Stimulated activated CD4-positive, alpha-beta T cell treated with anti-CD3 and anti-CD28 coated beads, TNF-alpha, amount 100 ng/mL, for 48 hours (primary cell): ENCODE measurements around the gene TNKS2.
A peak's percentile ranks its signal among the peaks of the same experiment; 100 is the strongest.
"Not testable (repeated sequence)": the region's sequence is repeated elsewhere in the genome, so short reads cannot be mapped to it uniquely, and the experiment has no call there.

ENCODE experiments used
- DNase-seq, 3 donors: peaks; one replicate each; pipeline ENCODE4 v3.0.0-alpha.2; 2020; ENCODE audit warnings: low read depth in 3 of 3

Gene TNKS2

GRCh38 chr10:91796331-91797047, 1.7 kb upstream of the TNKS2 start:
- peak in 2 of 3 donors; percentile 32 to 60 for DNase-seq

- peak in 1 of 3 donors; percentile 8 for DNase-seq
These were observed 1.1 kb upstream of the TNKS2 start for GRCh38 chr10:91797048-91797690.

- DNase-seq = peak in 1 of 3 donors; percentile 43
These were observed 704 bp downstream of the TNKS2 start for GRCh38 chr10:91798649-91799611.

DNA sequence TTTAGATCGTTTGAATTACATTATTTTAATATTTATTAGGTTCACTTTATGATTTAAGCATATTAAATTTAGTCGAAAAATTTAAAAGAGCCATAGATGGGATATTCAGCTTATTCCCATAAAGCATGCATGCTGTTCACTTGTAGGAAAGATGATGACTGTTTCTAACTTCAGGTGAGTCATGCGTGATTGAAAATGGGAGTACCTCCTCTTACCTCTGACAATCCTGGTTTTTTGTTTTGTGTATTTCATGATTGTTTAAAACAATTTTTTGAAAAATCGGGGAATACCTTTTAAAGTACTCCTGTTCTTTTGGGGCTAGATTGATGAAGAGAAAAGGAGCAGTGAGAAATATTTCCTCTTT, 1.4 kb downstream of the TNKS2 start:
- DNase-seq = no peak

DNA sequence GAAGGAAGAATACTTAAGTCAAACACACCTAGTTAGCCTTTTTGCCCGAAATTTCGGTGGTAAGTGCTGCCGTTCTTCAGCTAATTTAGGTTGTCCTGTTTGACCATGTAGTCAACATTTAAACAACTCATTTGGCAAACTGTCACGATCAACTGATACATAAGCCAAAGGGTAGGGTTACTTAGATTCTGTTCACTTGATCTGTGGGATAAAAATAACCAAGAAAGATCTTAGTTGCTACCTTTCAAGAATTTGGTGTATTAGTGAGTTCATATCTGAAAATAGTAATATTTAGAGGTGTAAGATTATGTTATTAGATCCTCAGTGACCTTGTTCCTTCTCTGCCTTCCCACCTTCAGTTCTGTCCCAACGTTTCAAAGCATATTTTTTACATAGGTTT, 2.0 kb downstream of the TNKS2 start:
- no peak for DNase-seq

DNA sequence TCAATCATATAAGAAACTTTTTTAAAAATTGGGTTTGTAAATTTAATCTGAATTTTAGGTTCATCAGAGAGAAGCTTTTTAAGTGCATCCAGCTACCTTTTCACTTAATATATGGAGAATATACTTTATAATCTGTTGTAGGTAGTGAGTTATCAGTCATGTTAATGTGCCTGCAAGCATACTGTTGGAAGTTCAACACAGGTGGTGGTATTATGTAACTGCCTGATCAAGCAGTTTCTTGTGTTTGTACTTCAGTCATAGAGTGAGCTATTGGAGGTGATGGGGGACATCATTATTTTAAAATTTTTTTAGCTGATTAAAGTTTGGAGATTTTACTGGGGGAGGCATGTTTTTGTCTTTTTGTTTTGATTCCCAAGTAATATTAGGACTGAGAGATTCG, 2.5 kb downstream of the TNKS2 start:
- no peak for DNase-seq

DNA sequence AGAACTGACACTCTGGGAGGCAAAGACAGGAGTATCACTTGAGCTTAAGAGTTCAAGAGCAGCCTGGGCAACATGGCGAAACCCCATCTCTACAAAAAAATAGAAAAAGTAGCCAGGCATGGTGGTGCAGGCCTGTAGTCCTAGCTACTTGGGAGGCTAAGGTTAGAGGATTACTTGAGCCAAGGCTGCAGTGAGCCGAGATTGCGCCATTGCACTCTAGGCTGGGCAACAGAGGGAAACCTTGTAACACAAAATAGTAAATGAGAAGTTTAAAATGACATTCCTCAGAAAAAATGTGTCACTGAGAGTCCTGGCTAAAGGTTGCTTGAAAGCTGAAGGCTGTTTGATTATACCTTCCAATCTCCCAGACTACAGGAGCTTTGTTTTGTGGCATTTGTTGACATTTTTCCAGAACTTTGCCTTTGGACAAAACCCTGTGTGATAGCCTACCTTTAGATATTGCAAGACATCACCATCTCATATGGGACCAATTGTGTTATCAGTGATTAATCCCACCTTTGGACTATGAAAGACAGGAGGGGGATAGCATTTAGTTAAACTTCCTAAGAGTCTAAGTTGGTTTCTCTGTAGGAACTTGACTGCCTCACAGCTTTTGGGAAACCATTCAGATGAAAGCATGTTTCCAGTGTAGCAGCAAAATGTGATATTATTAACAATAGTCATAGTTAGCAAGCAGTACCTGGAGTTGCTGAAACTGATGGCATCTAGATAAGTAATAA, 5.3 kb downstream of the TNKS2 start:
- no peak for DNase-seq

DNA sequence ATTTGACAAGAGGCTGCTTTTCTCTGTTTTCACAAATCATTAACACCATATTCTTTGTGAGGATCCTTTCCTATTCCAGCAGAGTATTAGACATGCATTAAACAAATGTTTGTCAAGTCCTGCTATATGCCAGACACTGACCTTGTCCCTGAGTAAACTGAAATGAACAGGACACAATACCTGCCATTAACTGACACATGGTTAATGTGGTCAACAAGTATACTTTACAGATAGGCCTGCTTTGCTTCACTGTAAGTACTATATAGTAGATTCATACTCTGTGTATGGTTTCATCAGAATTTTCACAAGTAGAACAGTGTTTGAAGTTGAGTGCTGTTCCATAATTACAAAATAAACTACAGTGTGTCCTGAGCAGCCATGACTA, 5.9 kb downstream of the TNKS2 start:
- no peak for DNase-seq

GRCh38 chr10:91805110-91805838, 7.0 kb downstream of the TNKS2 start:
- no peak for DNase-seq

DNA sequence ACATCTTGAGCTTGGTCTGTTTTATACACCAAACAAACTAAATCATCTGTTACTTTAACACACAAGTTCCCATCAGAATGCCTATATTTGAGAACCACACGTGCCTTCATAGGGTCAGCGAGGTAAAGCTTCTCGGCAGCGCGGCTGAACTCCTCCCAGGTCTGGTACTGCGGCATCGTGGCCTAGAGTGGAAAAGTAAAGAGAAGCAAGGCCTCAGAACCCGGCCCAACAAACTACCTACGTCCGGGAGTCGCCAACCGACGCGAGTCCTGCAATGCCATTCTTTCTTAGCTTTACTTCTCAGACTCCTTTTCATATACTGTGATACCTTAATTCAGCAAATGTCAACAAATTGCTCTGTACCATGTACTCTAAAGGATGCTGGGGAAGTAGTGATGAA, 9.0 kb downstream of the TNKS2 start:
- not testable (repeated sequence) for DNase-seq

GRCh38 chr10:91813251-91813650, 15.0 kb downstream of the TNKS2 start:
- no peak for DNase-seq

- DNase-seq = no peak
These were observed 18.8 kb downstream of the TNKS2 start for GRCh38 chr10:91816981-91817380.

- DNase-seq = no peak
These were observed 21.9 kb downstream of the TNKS2 start for GRCh38 chr10:91820144-91820543.

DNA sequence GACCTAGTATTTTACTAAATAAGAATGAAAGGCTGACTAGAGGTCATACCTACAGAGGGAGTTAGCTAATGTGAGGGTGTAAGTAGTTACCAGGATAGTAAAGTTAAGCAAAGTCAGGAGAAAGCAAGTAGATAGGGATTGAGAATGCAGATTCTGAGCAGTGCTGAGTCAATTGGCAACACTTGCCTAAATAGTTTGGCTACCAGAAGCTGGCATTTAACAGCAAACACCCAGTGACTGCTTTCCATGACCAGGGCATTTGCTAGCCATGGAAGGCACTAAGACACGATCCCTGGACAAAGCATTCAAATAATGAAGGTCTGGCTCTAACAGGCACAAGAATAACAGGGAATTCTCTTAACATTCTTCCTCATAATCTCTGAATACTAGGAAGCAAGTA, 25.9 kb downstream of the TNKS2 start:
- no peak for DNase-seq

DNA sequence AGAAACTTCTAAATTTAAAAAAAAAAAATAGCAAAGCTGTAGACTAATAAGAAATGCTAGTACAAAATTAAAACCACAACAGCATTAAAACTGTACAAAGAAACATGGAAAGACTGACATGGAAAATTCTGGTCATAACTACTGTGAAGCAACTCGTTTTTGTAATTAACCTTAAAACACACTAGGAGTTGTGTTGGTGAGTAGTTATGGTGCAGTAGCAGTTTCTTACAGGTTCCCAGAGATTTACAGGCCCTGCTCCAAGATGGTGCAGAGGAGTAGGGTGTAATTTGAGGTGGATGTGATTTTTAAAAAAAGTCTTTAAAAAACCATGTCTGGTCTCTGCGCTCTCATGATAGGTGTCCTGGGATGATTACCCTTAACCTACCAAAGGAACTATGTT, 31.0 kb downstream of the TNKS2 start:
- no peak for DNase-seq

DNA sequence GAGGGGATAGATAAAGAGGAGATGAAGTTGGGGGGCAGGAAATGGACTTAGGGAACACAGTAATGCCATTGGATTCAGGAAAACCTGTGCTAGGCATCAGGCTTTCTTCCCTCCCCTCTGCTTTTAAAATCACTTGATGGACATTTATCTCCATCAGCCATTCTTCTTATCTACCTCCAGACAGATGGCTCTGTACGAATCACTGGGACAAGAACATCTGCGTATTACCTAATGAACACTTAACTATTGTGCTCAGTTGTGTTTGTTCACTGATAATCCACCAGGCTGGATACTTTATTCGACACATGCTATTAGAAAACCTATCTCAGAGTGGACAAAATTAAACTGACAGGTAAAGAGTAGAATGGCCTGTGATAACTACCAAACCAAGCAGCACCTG, 40.0 kb downstream of the TNKS2 start:
- DNase-seq = no peak

- no peak for DNase-seq
These were observed 44.9 kb downstream of the TNKS2 start for GRCh38 chr10:91843083-91843482.

DNA sequence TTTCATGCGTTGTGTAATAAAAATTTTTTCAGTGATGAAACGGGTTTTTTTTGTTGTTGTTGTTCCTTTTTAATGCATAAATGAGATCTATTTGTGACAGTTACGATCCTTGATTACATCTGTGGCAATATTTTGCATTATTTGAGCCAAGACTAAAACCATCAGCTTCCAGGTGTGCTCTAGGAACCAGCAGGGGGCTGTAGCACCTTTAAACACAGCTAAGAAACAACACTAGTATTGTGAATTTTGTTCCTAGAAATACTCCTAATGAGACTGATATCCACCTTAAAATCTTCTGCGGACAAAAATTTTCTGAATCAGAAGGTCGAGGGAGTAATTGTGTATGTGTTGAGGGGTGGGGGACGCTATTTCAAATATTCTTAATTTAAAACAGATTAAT, 58.4 kb downstream of the TNKS2 start:
- no peak for DNase-seq

DNA sequence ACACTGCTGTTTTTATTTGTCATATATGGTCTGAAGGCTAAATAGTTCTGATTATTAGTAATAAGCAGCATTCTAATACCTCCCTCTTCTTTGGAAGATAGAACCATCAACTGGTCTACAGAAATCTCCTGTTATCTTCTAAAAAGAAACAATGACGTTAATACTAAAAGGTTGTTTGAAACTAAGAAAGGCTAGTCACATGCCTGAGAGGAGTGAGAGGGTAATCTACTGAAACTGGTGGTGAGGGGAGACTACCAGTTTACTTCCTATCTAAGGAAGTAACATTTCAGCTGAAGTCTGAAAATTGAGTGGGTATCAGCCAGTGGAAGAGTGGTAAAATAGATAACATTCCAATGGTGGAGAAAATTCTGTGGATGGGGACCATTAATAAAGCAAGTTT, 62.7 kb downstream of the TNKS2 start:
- DNase-seq = no peak

DNA sequence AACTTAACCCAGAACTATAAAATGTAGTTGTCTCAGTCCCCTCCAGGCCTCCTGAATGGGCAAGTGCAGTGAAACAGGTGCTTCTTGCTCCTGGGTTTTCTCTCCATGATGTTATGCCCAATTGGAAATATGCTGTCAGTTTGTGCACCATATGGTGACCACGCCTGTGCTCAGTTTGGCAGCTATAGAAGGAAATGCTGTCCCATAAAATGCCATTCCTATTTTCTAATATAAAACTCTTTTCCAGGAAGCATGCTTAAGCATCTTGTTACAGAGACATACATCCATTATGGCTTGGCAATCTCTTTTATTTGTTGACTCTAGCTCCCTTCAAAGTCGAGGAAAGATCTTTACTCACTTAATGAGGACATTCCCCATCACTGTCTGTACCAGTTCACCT, 65.9 kb downstream of the TNKS2 start:
- no peak for DNase-seq

- DNase-seq = no peak
These were observed 66.5 kb downstream of the TNKS2 start for GRCh38 chr10:91864744-91865143.
